IPS-15b (cell line): ENCODE measurements around the gene NHERF2.

Experiments used
- H3K27me3 ChIP-seq: one replicate; pipeline ENCODE4 v1.6.1; 2013; ENCODE audit warnings: low read length; ENCODE audit not compliant: control insufficient read depth, insufficient read depth
- H3K36me3 ChIP-seq: one replicate; pipeline ENCODE4 v1.6.1; 2013; ENCODE audit warnings: low read length; ENCODE audit not compliant: control insufficient read depth, insufficient read depth
- H3K4me1 ChIP-seq: one replicate; pipeline ENCODE4 v1.6.1; 2013; ENCODE audit warnings: mild to moderate bottlenecking, low read length; ENCODE audit not compliant: control insufficient read depth, insufficient read depth
- H3K4me3 ChIP-seq: one replicate; pipeline ENCODE4 v1.5.1; 2013; ENCODE audit warnings: low read depth, low read length
- H3K9ac ChIP-seq: one replicate; pipeline ENCODE4 v1.6.1; 2013; ENCODE audit warnings: low read depth, mild to moderate bottlenecking, low read length
- H3K9me3 ChIP-seq: one replicate; pipeline ENCODE4 v1.6.1; 2013; ENCODE audit warnings: mild to moderate bottlenecking, low read length; ENCODE audit not compliant: control insufficient read depth, insufficient read depth

The NHERF2 gene

GRCh38 chr16:2056077-2056476 is 29.4 kb downstream of the NHERF2 start:
- Histone ChIP-seq H3K36me3 (peaks cover 26% of the 10 kb centered on the region), H3K9ac (no peak overlapping the region), H3K4me3 (no peak overlapping the region), H3K27me3 (no peaks in the 10 kb centered on the region), H3K4me1 (no peaks in the 10 kb centered on the region), H3K9me3 (no peaks in the 10 kb centered on the region)

- Histone ChIP-seq H3K4me1 (no peaks in the 10 kb centered on the region), H3K9ac (no peak overlapping the region)
Observed at GRCh38 chr16:2056681-2057407, 30.1 kb downstream of the NHERF2 start.

DNA sequence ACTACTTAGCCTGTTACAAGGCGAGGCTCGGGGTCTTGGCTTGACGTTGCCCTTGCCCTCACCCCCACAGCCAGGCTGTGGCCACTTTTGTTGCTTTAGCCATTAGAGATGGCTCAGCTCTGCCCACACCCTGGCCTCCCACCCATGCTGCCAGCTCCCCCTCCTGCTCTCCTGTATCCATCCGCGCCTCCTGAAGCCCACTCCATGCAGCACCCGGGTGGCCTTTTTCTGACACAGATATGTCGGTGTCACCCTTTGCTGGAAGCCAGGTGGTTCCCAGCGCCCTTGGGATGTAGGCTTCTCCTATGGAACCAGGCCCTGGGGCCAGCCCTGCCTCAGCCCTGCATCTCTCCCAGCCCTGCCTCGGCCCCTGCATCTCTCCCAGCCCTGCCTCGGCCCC is 30.7 kb downstream of the NHERF2 start:
- Histone ChIP-seq H3K4me1 (no peaks in the 10 kb centered on the region), H3K4me3 (no peak overlapping the region), H3K36me3 (peaks cover 31% of the 10 kb centered on the region), H3K9me3 (no peaks in the 10 kb centered on the region), H3K9ac (no peak overlapping the region), H3K27me3 (no peaks in the 10 kb centered on the region)

More at GRCh38 chr16:2056681-2057407, 30.1 kb downstream of the NHERF2 start:
- Histone ChIP-seq H3K4me3 (no peak overlapping the region), H3K36me3 (peaks cover 26% of the 10 kb centered on the region), H3K9me3 (no peaks in the 10 kb centered on the region), H3K27me3 (no peaks in the 10 kb centered on the region)

DNA sequence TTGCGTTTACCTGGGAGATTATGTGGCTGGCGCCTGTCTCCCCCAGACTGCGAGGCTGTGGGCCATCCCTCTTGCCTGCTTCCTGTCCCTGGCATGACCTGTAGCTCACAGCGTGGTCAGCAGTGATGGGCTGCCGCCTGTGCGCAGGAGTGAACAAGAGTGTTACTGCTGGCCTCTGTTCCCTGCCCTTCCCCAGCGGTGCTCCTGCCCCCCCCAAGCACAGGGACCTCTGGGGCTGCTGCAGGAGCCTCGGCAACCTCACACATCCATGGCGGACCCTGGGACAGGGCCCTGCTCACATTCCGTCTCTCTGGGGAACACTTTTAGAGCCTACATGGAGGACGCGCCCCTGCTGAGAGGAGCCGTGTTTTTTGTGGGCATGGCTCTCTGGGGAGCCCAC is 31.7 kb downstream of the NHERF2 start:
- Histone ChIP-seq H3K36me3 (peaks cover 27% of the 10 kb centered on the region), H3K9me3 (no peaks in the 10 kb centered on the region), H3K9ac (no peak overlapping the region)

GRCh38 chr16:2058872-2059271 is 32.2 kb downstream of the NHERF2 start:
- no peaks in the 10 kb centered on the region for H3K4me1 ChIP-seq
- peaks cover 27% of the 10 kb centered on the region for H3K36me3 ChIP-seq
- no peaks in the 10 kb centered on the region for H3K9me3 ChIP-seq
- no peaks in the 10 kb centered on the region for H3K27me3 ChIP-seq
- H3K4me3 ChIP-seq = no peak overlapping the region
- no peak overlapping the region for H3K9ac ChIP-seq

More for the DNA sequence above, 31.7 kb downstream of the NHERF2 start:
- H3K4me1 ChIP-seq = no peaks in the 10 kb centered on the region
- no peak overlapping the region for H3K4me3 ChIP-seq
- no peaks in the 10 kb centered on the region for H3K27me3 ChIP-seq

- Histone ChIP-seq H3K4me3 (no peak overlapping the region), H3K27me3 (no peaks in the 10 kb centered on the region), H3K9ac (no peak overlapping the region), H3K36me3 (peaks cover 24% of the 10 kb centered on the region), H3K4me1 (no peaks in the 10 kb centered on the region), H3K9me3 (no peaks in the 10 kb centered on the region)
Observed at GRCh38 chr16:2060346-2060745, 33.6 kb downstream of the NHERF2 start.

DNA sequence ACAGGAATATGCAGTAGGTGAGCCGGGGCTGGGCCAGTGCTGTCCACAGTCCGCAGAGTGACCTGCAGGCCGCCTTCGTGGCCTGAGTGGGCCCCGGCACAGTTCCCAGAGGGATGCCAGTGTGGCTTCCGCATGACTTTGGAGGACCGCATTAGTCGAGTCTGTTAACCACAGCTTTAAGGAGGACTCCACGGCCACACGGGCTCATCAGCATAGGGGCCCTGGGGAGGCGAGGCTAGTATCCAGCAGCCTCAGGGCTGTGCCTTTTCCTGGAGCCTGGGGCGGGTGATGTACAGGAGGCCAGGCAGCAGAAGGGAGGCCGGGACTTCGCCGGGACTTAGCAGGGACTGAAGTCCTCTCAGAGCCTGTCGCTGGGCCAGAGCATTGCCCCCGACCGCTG is 34.3 kb downstream of the NHERF2 start:
- no peaks in the 10 kb centered on the region for H3K4me1 ChIP-seq
- no peak overlapping the region for H3K4me3 ChIP-seq
- H3K9ac ChIP-seq = no peak overlapping the region
- no peaks in the 10 kb centered on the region for H3K27me3 ChIP-seq
- peaks cover 30% of the 10 kb centered on the region for H3K36me3 ChIP-seq
- no peaks in the 10 kb centered on the region for H3K9me3 ChIP-seq

- Histone ChIP-seq H3K27me3 (no peaks in the 10 kb centered on the region), H3K4me3 (no peak overlapping the region), H3K36me3 (peaks cover 34% of the 10 kb centered on the region), H3K9ac (no peak overlapping the region), H3K9me3 (no peaks in the 10 kb centered on the region), H3K4me1 (no peaks in the 10 kb centered on the region)
Observed at GRCh38 chr16:2061526-2061925, 34.8 kb downstream of the NHERF2 start.

- no peak overlapping the region for H3K9ac ChIP-seq
- no peaks in the 10 kb centered on the region for H3K27me3 ChIP-seq
- no peaks in the 10 kb centered on the region for H3K4me1 ChIP-seq
- H3K36me3 ChIP-seq = peaks cover 32% of the 10 kb centered on the region
- no peaks in the 10 kb centered on the region for H3K9me3 ChIP-seq
- H3K4me3 ChIP-seq = no peak overlapping the region
Observed at GRCh38 chr16:2062801-2063200, 36.1 kb downstream of the NHERF2 start.

DNA sequence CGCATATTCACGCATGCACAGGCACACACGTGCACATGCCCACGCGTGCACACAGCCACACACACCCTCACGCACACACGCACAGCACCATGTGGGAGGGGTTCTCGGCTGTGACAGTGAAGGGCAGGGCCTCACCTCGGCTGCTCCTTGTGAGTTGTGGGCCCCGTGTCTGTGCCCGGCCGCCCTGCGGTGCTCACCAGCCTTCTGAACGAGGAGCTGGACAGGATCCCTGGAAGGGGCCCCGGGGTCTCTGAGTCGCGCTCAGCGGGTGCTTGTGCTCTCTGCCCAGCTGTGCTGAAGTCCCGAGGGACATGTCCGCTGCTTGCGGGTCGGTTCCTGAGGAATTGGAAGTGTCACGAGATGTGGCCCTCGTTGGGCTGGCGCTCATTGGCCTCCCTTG is 37.2 kb downstream of the NHERF2 start:
- Histone ChIP-seq H3K9me3 (no peaks in the 10 kb centered on the region), H3K27me3 (no peaks in the 10 kb centered on the region), H3K36me3 (peaks cover 29% of the 10 kb centered on the region), H3K9ac (no peak overlapping the region), H3K4me1 (no peaks in the 10 kb centered on the region), H3K4me3 (no peak overlapping the region)

DNA sequence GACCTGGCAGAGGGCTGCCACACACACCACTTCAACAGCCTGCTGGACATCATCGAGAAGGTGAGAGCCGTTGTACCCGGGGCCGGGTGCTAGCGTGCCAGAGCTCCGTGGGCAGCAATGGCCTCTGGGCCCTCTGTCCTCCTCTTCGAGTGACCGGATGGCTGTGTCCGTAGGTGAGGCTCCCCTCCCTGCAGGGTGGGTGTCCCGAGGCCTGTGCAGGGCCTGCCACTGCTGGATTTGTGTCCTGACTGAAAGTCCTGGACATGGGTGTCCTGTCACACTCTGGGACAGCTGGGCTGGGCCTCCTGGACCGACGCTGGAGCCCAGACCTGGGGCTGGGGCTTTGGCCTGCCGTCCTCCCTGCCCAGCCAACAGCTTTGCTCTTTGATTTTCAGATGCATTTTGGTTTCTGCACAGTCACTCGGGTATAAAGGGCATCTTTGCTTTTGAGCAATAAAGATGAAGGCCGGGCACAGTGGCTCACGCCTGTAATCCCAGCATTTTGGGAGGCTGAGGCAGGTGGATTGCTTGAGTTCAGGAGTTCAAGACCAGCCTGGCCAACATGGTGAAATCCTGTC is 37.8 kb downstream of the NHERF2 start:
- Histone ChIP-seq H3K36me3 (peaks cover 29% of the 10 kb centered on the region), H3K4me1 (no peaks in the 10 kb centered on the region), H3K27me3 (no peaks in the 10 kb centered on the region), H3K4me3 (no peak overlapping the region), H3K9me3 (no peaks in the 10 kb centered on the region), H3K9ac (no peak overlapping the region)

- Histone ChIP-seq H3K27me3 (no peaks in the 10 kb centered on the region), H3K9me3 (no peaks in the 10 kb centered on the region), H3K4me3 (no peak overlapping the region), H3K36me3 (peaks cover 37% of the 10 kb centered on the region), H3K9ac (no peak overlapping the region), H3K4me1 (no peaks in the 10 kb centered on the region)
Observed at GRCh38 chr16:2066139-2066538, 39.4 kb downstream of the NHERF2 start.
